Prostate gland (tissue), 2 donors: ENCODE measurements around the gene PSMG4.

Source experiments
- POLR2A ChIP-seq: fragments of 450-650 bp; IDR thresholded peaks from one replicate; pipeline ENCODE4 v1.6.1; 2016; ENCODE audit warnings: antibody characterized with exemption, mild to moderate bottlenecking
- POLR2AphosphoS5 ChIP-seq: sonication (generic); formaldehyde crosslinking; IDR thresholded peaks from one replicate; pipeline ENCODE4 v1.6.1; 2017; ENCODE audit warnings: antibody characterized with exemption
- TF ChIP-seq, protein P1 (sequence below), 4 experiments: fragments of 200-600 bp in 2 of 4; fragments of 450-650 bp in 2 of 4; sonication (generic) in 2 of 4; IDR thresholded peaks; 1 replicate in 3 of 4; 2 replicates in 1 of 4; pipeline ENCODE4 v1.5.1; 2016 to 2019; ENCODE audit warnings: antibody characterized with exemption in 4 of 4, mild to moderate bottlenecking in 2 of 4, moderate library complexity in 2 of 4

DNA sequence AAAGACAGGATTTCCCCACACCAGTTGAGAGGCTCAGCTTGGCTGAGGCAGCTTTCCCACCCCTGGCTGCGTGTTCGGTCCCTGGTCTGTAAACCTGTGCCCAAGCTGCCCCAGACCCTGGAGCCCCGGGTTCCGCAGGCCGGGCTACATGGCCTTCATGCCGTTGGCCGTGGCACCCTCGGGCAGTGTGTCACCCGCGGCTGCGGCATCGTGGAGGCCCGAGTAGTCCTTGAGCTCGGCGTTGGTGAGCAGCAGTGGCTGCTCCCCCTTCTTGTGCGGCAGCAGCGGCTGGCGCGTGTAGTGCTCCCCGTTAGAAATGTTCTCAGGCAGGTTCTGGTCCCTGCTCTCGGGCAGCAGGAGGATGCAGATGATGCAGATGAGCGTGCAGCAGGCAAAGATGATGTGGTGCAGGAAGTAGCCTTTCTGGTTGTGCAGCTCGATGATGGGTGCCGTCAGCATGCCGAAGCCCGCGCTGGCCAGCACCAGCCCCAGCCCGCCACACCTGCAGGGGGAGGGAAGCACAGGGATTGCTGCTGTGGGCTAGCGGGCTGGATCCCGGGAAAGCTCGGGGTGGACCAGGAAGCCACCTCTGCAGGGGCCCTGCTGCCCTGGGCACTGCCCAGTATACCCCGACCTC lies 14.3 kb downstream of the PSMG4 start:
- TF ChIP-seq, protein P1, sequence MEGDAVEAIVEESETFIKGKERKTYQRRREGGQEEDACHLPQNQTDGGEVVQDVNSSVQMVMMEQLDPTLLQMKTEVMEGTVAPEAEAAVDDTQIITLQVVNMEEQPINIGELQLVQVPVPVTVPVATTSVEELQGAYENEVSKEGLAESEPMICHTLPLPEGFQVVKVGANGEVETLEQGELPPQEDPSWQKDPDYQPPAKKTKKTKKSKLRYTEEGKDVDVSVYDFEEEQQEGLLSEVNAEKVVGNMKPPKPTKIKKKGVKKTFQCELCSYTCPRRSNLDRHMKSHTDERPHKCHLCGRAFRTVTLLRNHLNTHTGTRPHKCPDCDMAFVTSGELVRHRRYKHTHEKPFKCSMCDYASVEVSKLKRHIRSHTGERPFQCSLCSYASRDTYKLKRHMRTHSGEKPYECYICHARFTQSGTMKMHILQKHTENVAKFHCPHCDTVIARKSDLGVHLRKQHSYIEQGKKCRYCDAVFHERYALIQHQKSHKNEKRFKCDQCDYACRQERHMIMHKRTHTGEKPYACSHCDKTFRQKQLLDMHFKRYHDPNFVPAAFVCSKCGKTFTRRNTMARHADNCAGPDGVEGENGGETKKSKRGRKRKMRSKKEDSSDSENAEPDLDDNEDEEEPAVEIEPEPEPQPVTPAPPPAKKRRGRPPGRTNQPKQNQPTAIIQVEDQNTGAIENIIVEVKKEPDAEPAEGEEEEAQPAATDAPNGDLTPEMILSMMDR (IDR thresholded peaks at IDR 0.05), result no peak
- TF ChIP-seq POLR2AphosphoS5, result no peak
- no peak for TF ChIP-seq POLR2A
